NT2/D1 (cell line): Measurements from ENCODE around the gene ARHGAP32.

Experiments
- SUZ12 ChIP-seq: IDR thresholded peaks from 2 replicates; pipeline ENCODE4 v1.6.1; 2011; ENCODE audit not compliant: insufficient read length, insufficient read depth; ENCODE audit errors: extremely low read depth
- YY1 ChIP-seq: IDR thresholded peaks from 2 replicates; pipeline ENCODE4 v1.6.1; 2011; ENCODE audit not compliant: insufficient read length, insufficient read depth

DNA sequence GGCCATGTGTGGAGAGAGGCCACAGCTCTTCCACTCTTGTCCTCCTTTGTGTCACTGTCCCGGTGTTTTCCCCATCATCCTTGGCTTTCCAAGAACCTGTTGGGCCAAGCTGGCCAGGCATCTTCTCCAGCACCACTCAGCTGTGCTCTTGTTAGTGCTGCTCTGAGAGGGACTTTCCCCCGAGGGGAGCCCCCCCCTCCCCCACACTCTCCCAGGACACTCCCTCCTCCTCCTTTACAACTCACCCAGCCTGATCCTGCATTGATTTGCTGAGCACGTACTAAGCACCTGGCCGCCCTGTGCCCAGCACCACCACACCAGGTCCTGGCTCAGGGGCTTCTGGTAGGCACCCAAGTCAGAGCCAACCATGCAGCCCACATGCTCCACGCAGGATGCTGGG, 262.7 kb downstream of the ARHGAP32 start:
- TF ChIP-seq SUZ12 (no peak), YY1 (no peak)
